Right cardiac atrium (tissue), 5 donors: Measurements from ENCODE around the gene FKBP2. TPM values are rescaled to one million over a fixed set of nuclear protein-coding genes. Genes with fewer than 3 reads are reported as not detected.

Experiments used
- ATAC-seq, 2 donors: fragments of 200-7000 bp; cut with Tn5 transposase; one replicate each; pipeline versions ENCODE4 v1.8.0 to v1.9.1; 2020; ENCODE audit warnings: moderate library complexity in 2 of 2, mild to moderate bottlenecking in 1 of 2
- DNase-seq, 3 donors: peaks; one replicate each; pipeline ENCODE4 v3.0.0-alpha.2; 2020
- H3K27ac ChIP-seq: one replicate; pipeline ENCODE4 v1.5.1; 2013; ENCODE audit warnings: mild to moderate bottlenecking, low read length, control low read depth, moderate library complexity
- H3K27me3 ChIP-seq: one replicate; pipeline ENCODE4 v1.6.1; 2013; ENCODE audit not compliant: control insufficient read depth, insufficient read depth
- H3K4me1 ChIP-seq: one replicate; pipeline ENCODE4 v1.6.1; 2013; ENCODE audit warnings: low read length; ENCODE audit not compliant: control insufficient read depth, insufficient read depth
- H3K4me3 ChIP-seq: one replicate; pipeline ENCODE4 v1.5.1; 2013; ENCODE audit warnings: low read length, control low read depth
- H3K9me3 ChIP-seq: one replicate; pipeline ENCODE4 v1.6.1; 2013; ENCODE audit warnings: low read length; ENCODE audit not compliant: control insufficient read depth
- WGBS: extraction: QIAGEN DNeasy Blood & Tissue Kit; methylation state at CpG from one replicate; pipeline ENCODE4 v1.1.7; 2013; 5-methylcytosine and 5-hydroxymethylcytosine counted together
- intact Hi-C, 4 donors: fragments of 100-400 bp; cut with DNase I; formaldehyde crosslinking; loops; one replicate each; pipeline versions ENCODE4 v1.11.0 to v1.14.0; 2022 to 2023
- polyA plus RNA-seq: library from polyadenylated mRNA; stranded (reverse); fragments of 200-250 nt; gene quantifications from one replicate; pipeline ENCODE4 v1.2.3, GENCODE V29; 2013
- total RNA-seq, 4 donors: library from RNA; stranded (reverse); fragmentation: NEBNext Ultra II Directional; extraction: Animal tissue kit (Norgen Biotek cat#: 25700); gene quantifications; one replicate each; pipeline ENCODE4 v1.2.1, GENCODE V29; 2021
- donor health status: healthy with polysubstance abuse.
- donor health status: DM: no; HTN: yes; CAD: no.
- donor health status: DM: no; HTN: no; CAD: no.
- donor health status: DM: no; HTN: yes; CAD: no; lungs with severe emphysema.
- donor health status: DM: yes; HTN: yes; CAD: no.

Gene FKBP2
- total and polyA plus RNA-seq, 5 donors: 33.5 to 173 (median 66.1) TPM

- H3K4me3 ChIP-seq: no peak overlapping the region
- no peak overlapping the region for H3K27ac ChIP-seq
- H3K9me3 ChIP-seq: no peaks in the 10 kb centered on the region
- intact Hi-C loops: no loop called here
- no peaks in the 10 kb centered on the region for H3K4me1 ChIP-seq
- DNase-seq (peak in 1 of 3 donors; percentile 57), ATAC-seq (peak; percentile 5)
- 83% methylated on average over 7 of the region's 7 CpGs for WGBS
- no peaks in the 10 kb centered on the region for H3K27me3 ChIP-seq
These were observed 21.6 kb upstream of the FKBP2 start for GRCh38 chr11:64219354-64219684.

GRCh38 chr11:64219755-64220154 is 21.1 kb upstream of the FKBP2 start:
- Histone ChIP-seq H3K27me3 (no peaks in the 10 kb centered on the region), H3K9me3 (no peaks in the 10 kb centered on the region), H3K27ac (no peak overlapping the region), H3K4me1 (no peaks in the 10 kb centered on the region), H3K4me3 (no peak overlapping the region)
- 90% methylated on average over 10 of the region's 10 CpGs for WGBS
- DNase-seq (peak in 1 of 3 donors; percentile 52), ATAC-seq (no peak)
- intact Hi-C loops: no loop called here

- intact Hi-C loops: no loop called here
- 91% methylated on average over 17 of the region's 17 CpGs for WGBS
- Histone ChIP-seq H3K4me3 (no peak overlapping the region), H3K4me1 (peaks cover 3% of the 10 kb centered on the region), H3K9me3 (no peaks in the 10 kb centered on the region), H3K27ac (no peak overlapping the region), H3K27me3 (no peaks in the 10 kb centered on the region)
- peak in 1 of 3 donors; percentile 39 for DNase-seq
- peak in 1 of 2 donors; percentile 3 for ATAC-seq
These were observed 20.6 kb upstream of the FKBP2 start for GRCh38 chr11:64220271-64220670.

GRCh38 chr11:64220798-64221197 is 20.1 kb upstream of the FKBP2 start:
- H3K9me3 ChIP-seq: no peaks in the 10 kb centered on the region
- H3K4me3 ChIP-seq: no peak overlapping the region
- H3K4me1 ChIP-seq: peaks cover 5% of the 10 kb centered on the region
- H3K27ac ChIP-seq: no peak overlapping the region
- H3K27me3 ChIP-seq: no peaks in the 10 kb centered on the region
- WGBS: 88% methylated on average over 14 of the region's 14 CpGs
- ATAC-seq (no peak), DNase-seq (peak in 1 of 3 donors; percentile 63)
- intact Hi-C loops: no loop called here

GRCh38 chr11:64222651-64223000 is 18.3 kb upstream of the FKBP2 start:
- Histone ChIP-seq H3K4me1 (peaks cover 5% of the 10 kb centered on the region), H3K27me3 (no peaks in the 10 kb centered on the region), H3K27ac (no peak overlapping the region), H3K4me3 (no peak overlapping the region), H3K9me3 (no peaks in the 10 kb centered on the region)
- 72% methylated on average over 9 of the region's 9 CpGs for WGBS
- peak in 1 of 3 donors; percentile 25 for DNase-seq
- ATAC-seq: no peak
- intact Hi-C loops: no loop called here

- Histone ChIP-seq H3K4me1 (peaks cover 5% of the 10 kb centered on the region), H3K9me3 (no peaks in the 10 kb centered on the region), H3K4me3 (no peak overlapping the region), H3K27me3 (no peaks in the 10 kb centered on the region), H3K27ac (no peak overlapping the region)
- ATAC-seq: no peak
- WGBS: 76% methylated on average over 24 of the region's 24 CpGs
- peak in 2 of 3 donors; percentile 68 to 70 for DNase-seq
- intact Hi-C loops: no loop called here
These were observed 17.8 kb upstream of the FKBP2 start for GRCh38 chr11:64223001-64223651.

GRCh38 chr11:64224151-64224890 is 16.6 kb upstream of the FKBP2 start:
- Histone ChIP-seq H3K27ac (no peak overlapping the region), H3K4me1 (peaks cover 5% of the 10 kb centered on the region), H3K9me3 (no peaks in the 10 kb centered on the region), H3K4me3 (no peak overlapping the region), H3K27me3 (no peaks in the 10 kb centered on the region)
- 94% methylated on average over 17 of the region's 17 CpGs for WGBS
- ATAC-seq (no peak), DNase-seq (peak in 1 of 3 donors; percentile 57)
- intact Hi-C loops: no loop called here

- peak in 1 of 2 donors; percentile 1 for ATAC-seq
These were observed 15.8 kb upstream of the FKBP2 start for GRCh38 chr11:64224891-64225607.

GRCh38 chr11:64225608-64226506 is 15.0 kb upstream of the FKBP2 start, which contains the start of the genes NUDT22 and TRPT1:
Gene NUDT22 (plus strand): TSS chr11:64226274. CDS start chr11:64226653, 379 bp downstream.
Gene TRPT1 (minus strand): TSS chr11:64226186. CDS start chr11:64225860, 326 bp downstream.
- Histone ChIP-seq H3K27ac (peak within 1 kb of the TSS; percentile 92), H3K9me3 (no peaks in the 10 kb centered on the region), H3K4me3 (peak within 1 kb of the TSS; percentile 56), H3K27me3 (no peaks in the 10 kb centered on the region), H3K4me1 (peaks cover 5% of the 10 kb centered on the region)
- intact Hi-C loops: no loop called here
- under 1% methylated on average over 54 of the region's 54 CpGs for WGBS
- DNase-seq: peak; percentile 92 to 97 (median 96)
- peak; percentile 82 to 84 for ATAC-seq

More at GRCh38 chr11:64224891-64225607, 15.8 kb upstream of the FKBP2 start:
- intact Hi-C loops: no loop called here
- Histone ChIP-seq H3K27me3 (no peaks in the 10 kb centered on the region), H3K4me1 (peaks cover 5% of the 10 kb centered on the region), H3K9me3 (no peaks in the 10 kb centered on the region), H3K27ac (peak overlapping the region; percentile 92), H3K4me3 (peak overlapping the region; percentile 56)
- 58% methylated on average over 22 of the region's 22 CpGs for WGBS
- DNase-seq: peak in 2 of 3 donors; percentile 41 to 61

GRCh38 chr11:64226507-64227051 is 14.3 kb upstream of the FKBP2 start:
- Histone ChIP-seq H3K9me3 (no peaks in the 10 kb centered on the region), H3K27ac (peak overlapping the region; percentile 78), H3K27me3 (no peaks in the 10 kb centered on the region), H3K4me3 (peak overlapping the region; percentile 56), H3K4me1 (peaks cover 5% of the 10 kb centered on the region)
- intact Hi-C loops: no loop called here
- peak; percentile 39 to 47 for ATAC-seq
- DNase-seq: peak; percentile 61 to 87 (median 83)
- 11% methylated on average over 26 of the region's 26 CpGs for WGBS
